GM12874 (cell line): ENCODE measurements around the gene NELFA.

ENCODE experiments used
- CTCF ChIP-seq: IDR thresholded peaks from 2 replicates; pipeline ENCODE4 v1.5.1; 2011; ENCODE audit warnings: low read depth, mild to moderate bottlenecking, control low read depth, low read length, moderate library complexity; ENCODE audit not compliant: insufficient read depth

NELFA gene

GRCh38 chr4:1983846-1984405 is 24.8 kb downstream of the NELFA start:
- no peak for TF ChIP-seq CTCF

GRCh38 chr4:1983053-1983845 is 25.5 kb downstream of the NELFA start:
- no peak for TF ChIP-seq CTCF

- no peak for TF ChIP-seq CTCF
Observed at GRCh38 chr4:1982124-1983052, 26.4 kb downstream of the NELFA start.

- no peak for TF ChIP-seq CTCF
Observed at GRCh38 chr4:1981251-1982058, 27.3 kb downstream of the NELFA start.

- no peak for TF ChIP-seq CTCF
Observed at GRCh38 chr4:1980561-1981041, 28.2 kb downstream of the NELFA start.

- TF ChIP-seq CTCF = no peak
Observed at GRCh38 chr4:1979477-1980196, 29.1 kb downstream of the NELFA start.
